Subcutaneous abdominal adipose tissue (tissue), 5 donors: Measurements from ENCODE around the gene LBH.

Experiments
- H3K27ac ChIP-seq: one replicate; pipeline ENCODE4 v1.7.0; 2013; ENCODE audit warnings: low read depth, mild to moderate bottlenecking, inconsistent platforms, low read length, moderate library complexity
- H3K27me3 ChIP-seq, 5 donors: one replicate each; pipeline ENCODE4 v1.7.0; 2013; ENCODE audit warnings: low read length in 5 of 5, inconsistent platforms in 1 of 5; ENCODE audit not compliant: control insufficient read depth in 5 of 5, insufficient read depth in 4 of 5
- H3K36me3 ChIP-seq, 5 donors: one replicate each; pipeline ENCODE4 v1.7.0; 2013; ENCODE audit warnings: low read length in 5 of 5; ENCODE audit not compliant: control insufficient read depth in 5 of 5, insufficient read depth in 5 of 5
- H3K4me1 ChIP-seq, 5 donors: one replicate each; pipeline ENCODE4 v1.7.0; 2013; ENCODE audit warnings: low read length in 5 of 5, mild to moderate bottlenecking in 3 of 5, moderate library complexity in 1 of 5; ENCODE audit not compliant: control insufficient read depth in 5 of 5, insufficient read depth in 5 of 5
- H3K4me3 ChIP-seq, 5 donors: one replicate each; pipeline ENCODE4 v1.7.0; 2013; ENCODE audit warnings: low read length in 5 of 5, low read depth in 1 of 5
- H3K9ac ChIP-seq, 5 donors: one replicate each; pipeline ENCODE4 v1.7.0; 2013; ENCODE audit warnings: low read length in 5 of 5, mild to moderate bottlenecking in 4 of 5, moderate library complexity in 3 of 5
- H3K9me3 ChIP-seq, 5 donors: one replicate each; pipeline ENCODE4 v1.7.0; 2013; ENCODE audit warnings: low read length in 5 of 5; ENCODE audit not compliant: control insufficient read depth in 5 of 5
- donor health status: healthy.
- donor health status: healthy.
- donor health status: healthy.
- donor health status: healthy.
- donor health status: healthy.

LBH gene

DNA sequence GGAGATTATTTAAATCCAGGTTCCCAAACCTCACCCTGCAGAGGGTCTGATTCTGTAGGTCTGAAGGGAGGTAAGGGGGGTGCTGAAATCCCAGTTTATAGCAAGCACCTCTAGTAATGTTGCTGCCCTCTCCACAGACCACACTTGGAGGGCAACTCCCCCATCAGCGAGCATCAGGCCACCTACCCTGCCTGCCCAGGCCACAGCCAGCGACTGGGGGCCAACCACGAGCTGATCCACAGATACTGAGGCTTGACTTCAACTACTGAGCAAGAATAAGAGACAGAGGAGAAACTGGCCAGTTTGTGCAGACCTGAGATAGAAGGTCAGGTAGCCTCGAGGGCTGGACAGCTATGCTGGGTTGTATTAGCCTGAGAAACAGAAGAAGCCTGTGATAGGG, 36.3 kb upstream of the LBH start:
- no peak overlapping the region for H3K4me3 ChIP-seq
- peaks cover 4 to 24% (median 20%) of the 10 kb centered on the region in 5 donors for H3K4me1 ChIP-seq
- H3K27ac ChIP-seq: no peak overlapping the region
- H3K9ac ChIP-seq: no peak overlapping the region
- no peaks in the 10 kb centered on the region for H3K27me3 ChIP-seq
- no peaks in the 10 kb centered on the region for H3K9me3 ChIP-seq
- no peaks in the 10 kb centered on the region for H3K36me3 ChIP-seq

DNA sequence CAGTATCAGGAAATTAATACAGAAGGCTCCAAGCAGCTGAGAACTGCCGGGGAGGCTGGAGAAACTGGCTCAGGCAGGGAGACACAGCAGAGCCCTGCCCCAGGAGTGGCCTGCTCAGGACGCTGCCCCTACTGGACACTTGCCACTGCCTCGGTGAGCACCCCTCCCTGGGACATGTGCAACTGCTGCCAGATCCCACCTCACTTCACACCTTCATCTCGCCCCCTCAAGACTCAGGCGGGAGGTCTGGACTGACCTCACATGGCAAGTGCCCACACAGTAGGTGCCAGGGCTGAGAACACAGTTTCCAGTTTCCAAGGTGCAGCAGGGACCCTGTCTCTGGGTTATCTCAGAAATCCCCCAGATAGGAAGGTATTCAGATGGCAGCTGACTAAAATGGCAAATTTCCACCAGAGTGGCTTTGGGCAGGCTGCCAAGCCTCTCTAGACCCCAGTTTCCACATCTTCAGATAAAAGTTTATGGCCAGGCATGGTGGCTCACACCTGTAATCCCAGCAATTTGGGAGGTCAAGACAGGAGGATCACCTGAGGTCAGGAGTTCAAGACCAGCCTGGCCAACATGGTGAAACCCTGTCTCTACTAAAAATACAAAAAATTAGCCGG, 33.7 kb upstream of the LBH start:
- Histone ChIP-seq H3K9me3 (no peaks in the 10 kb centered on the region), H3K27ac (no peak overlapping the region), H3K27me3 (no peaks in the 10 kb centered on the region), H3K36me3 (no peaks in the 10 kb centered on the region), H3K4me1 (peaks cover 4 to 35% (median 32%) of the 10 kb centered on the region in 5 donors), H3K9ac (no peak overlapping the region), H3K4me3 (no peak overlapping the region)

DNA sequence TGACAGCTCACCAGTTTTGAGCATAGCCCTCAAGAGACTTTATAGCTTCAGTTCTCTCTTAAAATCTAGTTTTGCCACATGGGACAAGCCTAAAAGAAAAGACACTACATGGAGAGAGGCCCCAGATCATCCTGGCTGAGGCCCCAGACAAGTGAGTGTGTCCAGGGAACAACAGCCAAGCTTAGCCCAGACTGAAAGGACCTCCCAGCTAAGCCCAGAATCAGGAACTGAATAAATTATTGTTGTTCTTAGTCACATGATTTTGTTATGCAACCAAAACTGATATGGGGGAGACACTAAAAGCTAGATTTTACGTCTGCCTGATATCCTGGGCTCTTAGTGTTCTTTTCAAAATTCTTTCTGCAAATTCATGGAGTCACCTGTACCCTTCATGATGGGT, 29.3 kb upstream of the LBH start:
- H3K27ac ChIP-seq: peak overlapping the region; percentile 14

DNA sequence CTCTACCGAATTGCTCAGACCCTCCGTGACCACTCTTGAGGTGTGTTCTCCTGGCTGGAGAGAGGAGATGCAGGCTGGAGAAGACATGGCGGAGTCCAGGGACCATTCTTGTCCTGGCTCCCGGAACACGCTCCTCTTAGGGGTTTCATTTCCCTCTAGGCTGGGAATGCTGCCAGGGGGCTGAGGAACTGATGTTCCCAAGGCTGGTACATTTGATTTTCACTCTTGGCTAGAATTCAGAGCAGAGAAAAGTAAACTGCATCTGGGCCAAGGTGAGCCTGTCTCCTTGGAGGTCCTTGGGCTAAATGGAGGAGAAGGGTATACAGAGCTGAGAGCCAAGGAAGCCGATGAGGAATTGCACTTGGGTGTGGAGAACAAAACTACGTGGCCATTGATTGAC, 28.2 kb upstream of the LBH start:
- Histone ChIP-seq H3K4me1 (peaks cover 6 to 35% (median 24%) of the 10 kb centered on the region in 5 donors), H3K4me3 (no peak overlapping the region), H3K36me3 (no peaks in the 10 kb centered on the region), H3K27me3 (no peaks in the 10 kb centered on the region), H3K27ac (no peak overlapping the region), H3K9me3 (no peaks in the 10 kb centered on the region), H3K9ac (no peak overlapping the region)

More for the DNA sequence above, 29.3 kb upstream of the LBH start:
- peaks cover 6 to 35% (median 24%) of the 10 kb centered on the region in 5 donors for H3K4me1 ChIP-seq
- H3K9me3 ChIP-seq: no peaks in the 10 kb centered on the region
- H3K27me3 ChIP-seq: no peaks in the 10 kb centered on the region
- no peak overlapping the region for H3K4me3 ChIP-seq
- H3K9ac ChIP-seq: no peak overlapping the region
- H3K36me3 ChIP-seq: no peaks in the 10 kb centered on the region

DNA sequence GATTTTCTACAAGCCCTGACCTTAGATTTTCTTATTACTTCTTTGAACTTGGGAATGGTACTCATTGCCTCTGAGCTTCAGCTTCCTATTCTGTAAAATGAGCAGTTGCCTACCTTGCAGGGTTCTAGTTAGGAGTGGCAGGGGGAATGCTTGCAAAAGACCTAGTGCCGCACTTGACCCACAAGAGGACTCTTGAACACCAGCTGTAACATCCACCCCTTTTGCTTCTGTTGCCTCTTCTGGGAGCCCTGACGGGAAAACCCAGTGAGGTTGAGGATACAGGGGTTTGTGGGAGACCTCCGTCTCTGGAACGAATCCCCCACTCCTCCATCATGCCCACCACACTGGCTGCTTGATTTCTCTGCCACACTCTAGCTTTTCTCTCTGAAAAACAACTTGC, 27.1 kb upstream of the LBH start:
- no peaks in the 10 kb centered on the region for H3K36me3 ChIP-seq
- H3K27ac ChIP-seq: no peak overlapping the region
- H3K27me3 ChIP-seq: no peaks in the 10 kb centered on the region
- no peak overlapping the region for H3K9ac ChIP-seq
- H3K4me1 ChIP-seq: peaks cover 4 to 35% (median 28%) of the 10 kb centered on the region in 5 donors
- H3K4me3 ChIP-seq: no peak overlapping the region
- H3K9me3 ChIP-seq: no peaks in the 10 kb centered on the region

DNA sequence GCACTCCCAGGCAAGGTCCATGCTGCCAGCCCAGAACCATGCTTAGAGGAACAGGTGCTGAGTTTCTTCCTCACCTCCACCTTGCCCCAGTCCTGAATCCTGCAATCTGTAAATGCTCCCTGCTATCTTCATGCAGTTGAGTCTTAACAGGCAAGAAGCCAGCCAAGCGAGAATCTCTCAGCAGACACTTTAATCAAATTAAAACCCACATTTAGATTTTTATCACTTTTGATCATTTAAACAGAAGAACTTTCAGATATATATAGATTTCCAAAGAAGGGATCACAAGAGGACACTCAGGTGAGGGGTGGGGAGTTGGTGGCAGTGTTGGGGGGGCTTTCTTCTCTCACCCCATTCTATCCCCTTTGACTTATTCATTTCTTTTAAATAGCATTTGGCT, 25.9 kb upstream of the LBH start:
- no peak overlapping the region for H3K9ac ChIP-seq
- peaks cover 4 to 35% (median 28%) of the 10 kb centered on the region in 5 donors for H3K4me1 ChIP-seq
- no peak overlapping the region for H3K4me3 ChIP-seq
- no peaks in the 10 kb centered on the region for H3K36me3 ChIP-seq
- H3K27ac ChIP-seq: no peak overlapping the region
- no peaks in the 10 kb centered on the region for H3K27me3 ChIP-seq
- no peaks in the 10 kb centered on the region for H3K9me3 ChIP-seq

DNA sequence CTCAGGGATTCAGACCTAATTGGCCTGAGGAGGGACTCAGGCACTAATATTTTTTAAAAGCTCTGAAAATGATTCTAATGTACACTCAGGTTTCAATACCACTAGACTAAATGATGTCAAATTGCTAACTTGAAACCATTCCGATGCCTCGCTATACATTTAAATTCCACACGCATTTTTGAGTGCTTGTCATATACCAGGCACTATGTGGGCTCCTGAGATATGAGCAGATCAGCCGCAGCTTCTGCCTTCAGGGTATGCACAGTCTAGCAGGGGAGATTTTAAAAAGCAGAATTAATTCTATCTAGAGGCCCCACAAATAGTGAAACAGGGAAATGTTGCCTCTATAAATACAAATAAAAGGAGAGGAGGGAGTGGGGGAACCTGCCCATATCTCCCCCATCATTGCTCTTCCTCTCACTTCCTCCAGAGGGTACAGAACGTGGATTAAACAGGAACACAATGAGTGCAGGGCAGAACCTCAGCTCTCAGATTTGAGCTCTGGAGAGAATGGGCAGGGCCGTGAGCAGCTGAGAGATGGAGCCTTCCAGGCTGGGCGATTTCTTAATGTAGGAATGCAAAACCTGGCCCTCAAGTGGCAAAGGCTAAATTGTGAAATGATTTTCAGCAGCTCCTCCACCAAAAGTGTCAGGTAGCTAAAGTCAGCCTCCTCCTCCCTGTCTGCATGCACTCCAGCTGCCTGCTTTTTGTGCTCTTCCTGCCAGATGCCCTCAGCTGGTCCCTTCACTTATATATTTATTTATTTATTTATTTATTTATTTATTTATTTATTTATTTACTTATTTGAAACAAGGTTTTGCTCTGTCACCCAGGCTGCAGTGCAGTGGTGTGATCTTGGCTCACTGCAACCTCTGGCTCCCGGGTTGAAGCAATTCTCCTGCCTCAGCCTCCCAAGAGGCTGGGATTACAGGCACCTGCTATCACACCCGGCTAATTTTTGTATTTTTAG, 24.6 kb upstream of the LBH start:
- no peak overlapping the region for H3K9ac ChIP-seq
- no peaks in the 10 kb centered on the region for H3K9me3 ChIP-seq
- no peaks in the 10 kb centered on the region for H3K27me3 ChIP-seq
- H3K4me1 ChIP-seq: peaks cover 4 to 30% (median 21%) of the 10 kb centered on the region in 5 donors
- H3K27ac ChIP-seq: no peak overlapping the region
- H3K36me3 ChIP-seq: no peaks in the 10 kb centered on the region
- H3K4me3 ChIP-seq: no peak overlapping the region

DNA sequence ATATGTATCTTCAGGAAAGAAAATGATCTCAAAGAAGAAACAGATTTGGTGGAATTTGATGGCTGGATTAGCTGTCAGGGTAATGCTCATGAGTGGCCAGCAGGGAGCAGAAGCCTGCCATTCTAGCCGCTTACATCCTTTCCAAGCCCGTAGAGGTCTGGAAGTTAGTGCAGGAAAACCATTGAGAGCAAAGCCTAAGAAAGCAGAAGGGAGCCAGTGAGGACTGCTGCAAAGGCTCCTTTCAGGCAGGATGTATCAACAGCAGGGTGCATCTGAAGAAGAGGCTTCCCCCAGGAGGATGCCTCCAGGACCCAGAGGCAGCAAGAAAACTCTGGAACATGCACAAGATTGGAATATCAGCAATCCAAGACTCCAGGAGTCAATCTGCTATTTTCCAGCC, 22.9 kb upstream of the LBH start:
- H3K27me3 ChIP-seq: no peaks in the 10 kb centered on the region
- H3K4me3 ChIP-seq: no peak overlapping the region
- H3K9ac ChIP-seq: no peak overlapping the region
- H3K4me1 ChIP-seq: peaks cover 2 to 19% (median 16%) of the 10 kb centered on the region in 5 donors
- no peaks in the 10 kb centered on the region for H3K36me3 ChIP-seq
- H3K9me3 ChIP-seq: no peaks in the 10 kb centered on the region
- no peak overlapping the region for H3K27ac ChIP-seq

DNA sequence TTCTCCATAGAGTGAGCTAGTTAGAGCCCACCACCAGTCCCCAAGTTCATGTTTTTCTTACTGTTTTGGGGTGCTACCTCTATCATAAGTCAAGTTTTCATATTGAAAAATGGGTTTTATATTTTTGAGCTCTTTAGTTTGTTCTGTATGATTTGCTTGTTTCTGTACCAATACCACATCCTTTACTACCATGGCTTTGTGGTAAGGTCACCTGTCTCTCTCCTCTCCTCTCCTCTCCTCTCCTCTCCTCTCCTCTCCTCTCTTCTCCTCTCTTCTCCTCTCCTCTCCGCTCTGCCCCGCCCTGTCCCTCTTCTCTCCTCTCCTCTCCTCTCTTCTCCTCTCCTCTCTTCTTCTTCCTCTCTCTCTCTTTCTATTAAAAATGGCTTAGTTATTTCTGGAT, 22.1 kb upstream of the LBH start:
- Histone ChIP-seq H3K36me3 (no peaks in the 10 kb centered on the region), H3K27ac (no peak overlapping the region), H3K9ac (no peak overlapping the region), H3K4me3 (no peak overlapping the region), H3K4me1 (peaks cover 2 to 17% (median 16%) of the 10 kb centered on the region in 5 donors), H3K9me3 (no peaks in the 10 kb centered on the region), H3K27me3 (no peaks in the 10 kb centered on the region)

DNA sequence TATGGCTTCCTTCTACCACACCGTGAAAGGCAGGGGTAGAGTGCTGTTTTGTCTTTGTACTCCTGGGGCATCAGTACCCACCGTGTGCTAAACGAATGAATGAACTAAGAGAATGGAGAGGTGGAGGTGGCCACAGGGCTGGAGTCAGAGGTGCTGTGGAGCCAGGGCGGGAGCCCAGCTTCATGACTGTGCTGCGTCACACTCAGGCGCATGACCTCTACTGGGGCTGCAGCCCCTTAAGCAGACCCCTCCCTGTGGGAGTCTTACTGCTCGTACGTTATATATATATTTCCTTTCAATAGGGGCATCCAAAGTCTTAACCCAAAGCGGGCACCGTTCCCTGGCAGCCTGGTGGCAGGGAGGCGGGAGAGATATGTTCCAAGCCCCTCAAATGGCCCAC, 18.0 kb upstream of the LBH start:
- no peak overlapping the region for H3K27ac ChIP-seq
- H3K4me3 ChIP-seq: no peak overlapping the region
- no peaks in the 10 kb centered on the region for H3K36me3 ChIP-seq

More for the DNA sequence above, 18.0 kb upstream of the LBH start:
- no peak overlapping the region for H3K9ac ChIP-seq
- H3K9me3 ChIP-seq: no peaks in the 10 kb centered on the region
- peaks cover 0 to 16% (median 12%) of the 10 kb centered on the region in 5 donors for H3K4me1 ChIP-seq
- H3K27me3 ChIP-seq: peaks cover 0 to 7% (median 0%) of the 10 kb centered on the region in 5 donors
